PFSK-1 (cell line): Measurements from ENCODE around the gene GRM1.

ENCODE experiments used
- POLR2AphosphoS5 ChIP-seq: IDR thresholded peaks from 2 replicates; pipeline ENCODE4 v1.6.1; 2012; ENCODE audit warnings: low read depth, mild to moderate bottlenecking, control low read depth, low read length, moderate library complexity
- REST ChIP-seq, 2 experiments: IDR thresholded peaks; 2 replicates each; pipeline versions ENCODE4 v1.6.1 to v1.8.0; 2011 to 2012; ENCODE audit warnings: low read depth in 2 of 2, low read length in 2 of 2, control low read depth in 1 of 2, inconsistent platforms in 1 of 2, mild to moderate bottlenecking in 1 of 2, moderate library complexity in 1 of 2; ENCODE audit not compliant: insufficient read depth in 1 of 2
- SIN3A ChIP-seq: IDR thresholded peaks from 2 replicates; pipeline ENCODE4 v1.6.1; 2012; ENCODE audit warnings: mild to moderate bottlenecking, low read length, moderate library complexity, borderline replicate concordance; ENCODE audit not compliant: insufficient read depth
- TAF1 ChIP-seq: IDR thresholded peaks from 2 replicates; pipeline ENCODE4 v1.6.1; 2012; ENCODE audit warnings: low read length, control low read depth, borderline replicate concordance; ENCODE audit not compliant: insufficient read depth

GRCh38 chr6:146302994-146303393, 274.1 kb downstream of the GRM1 start:
- no peak for TF ChIP-seq POLR2AphosphoS5
- TF ChIP-seq REST (IDR thresholded peaks at IDR 0.05; ENCODE audit: insufficient read depth in 1 of 2, low read depth in 2 of 2, low read length in 2 of 2), result no peak
- no peak for TF ChIP-seq SIN3A
- TF ChIP-seq TAF1, result no peak
